Measurements from ENCODE around the gene ERC1.
"Not testable (repeated sequence)": the region's sequence is repeated elsewhere in the genome, so short reads cannot be mapped to it uniquely, and the experiment has no call there.

The ERC1 gene

DNA sequence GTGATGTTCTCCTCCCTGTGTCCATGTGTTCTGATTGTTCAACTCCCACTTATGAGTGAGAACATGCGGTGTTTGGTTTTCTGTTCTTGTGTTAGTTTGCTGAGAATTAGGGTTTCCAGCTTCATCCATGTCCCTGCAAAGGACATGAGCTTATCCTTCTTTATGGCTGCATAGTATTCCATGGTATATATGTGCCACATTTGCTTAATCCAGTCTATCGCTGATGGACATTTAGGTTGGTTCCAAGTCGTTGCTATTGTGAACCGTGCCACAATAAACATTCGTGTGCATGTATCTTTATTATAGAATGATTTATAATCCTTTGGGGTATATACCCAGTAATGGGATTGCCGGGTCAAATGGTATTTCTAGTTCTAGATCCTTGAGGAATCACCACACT is 264.1 kb downstream of the ERC1 start:
- DNase-seq = not testable (repeated sequence)

DNA sequence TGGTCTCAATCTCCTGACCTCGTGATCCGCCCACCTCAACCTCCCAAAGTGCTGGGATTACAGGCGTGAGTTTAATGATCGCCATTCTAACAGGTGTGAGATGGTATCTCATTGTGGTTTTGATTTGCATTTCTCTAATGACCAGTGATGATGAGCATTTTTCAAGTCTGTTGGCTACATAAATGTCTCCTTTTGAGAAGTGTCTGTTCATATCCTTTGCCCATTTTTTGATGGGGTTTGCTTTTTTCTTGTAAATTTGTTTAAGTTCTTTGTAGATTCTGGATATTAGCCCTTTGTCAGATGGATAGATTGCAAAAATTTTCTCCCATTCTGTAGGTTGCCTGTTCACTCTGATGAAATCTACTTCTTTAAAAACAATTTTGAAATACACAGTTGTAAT is 264.8 kb downstream of the ERC1 start:
- DNase-seq = not testable (repeated sequence)

- DNase-seq = no peak
Observed at GRCh38 chr12:1256285-1256684, 265.3 kb downstream of the ERC1 start.

DNA sequence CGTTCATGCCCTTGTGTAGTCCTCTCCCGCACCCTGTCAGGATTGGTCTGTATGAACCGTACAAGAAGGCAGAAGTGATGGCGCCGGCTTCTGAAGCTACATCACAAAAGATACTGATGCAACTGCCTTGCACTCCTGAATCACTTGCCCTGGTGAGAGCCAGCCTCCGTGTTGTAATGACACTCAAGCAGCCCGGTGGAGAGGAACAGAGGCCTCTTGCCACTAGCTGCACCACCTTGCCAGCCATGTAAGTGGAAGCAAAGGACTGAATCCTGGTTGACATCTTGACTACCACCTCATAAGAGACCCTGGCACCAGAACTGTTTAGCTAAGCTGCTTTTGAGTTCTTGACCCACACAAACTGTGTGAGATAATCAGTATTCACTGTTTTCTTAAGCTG is 266.0 kb downstream of the ERC1 start:
- DNase-seq = no peak

GRCh38 chr12:1262011-1262410 is 271.0 kb downstream of the ERC1 start:
- no peak for DNase-seq

DNA sequence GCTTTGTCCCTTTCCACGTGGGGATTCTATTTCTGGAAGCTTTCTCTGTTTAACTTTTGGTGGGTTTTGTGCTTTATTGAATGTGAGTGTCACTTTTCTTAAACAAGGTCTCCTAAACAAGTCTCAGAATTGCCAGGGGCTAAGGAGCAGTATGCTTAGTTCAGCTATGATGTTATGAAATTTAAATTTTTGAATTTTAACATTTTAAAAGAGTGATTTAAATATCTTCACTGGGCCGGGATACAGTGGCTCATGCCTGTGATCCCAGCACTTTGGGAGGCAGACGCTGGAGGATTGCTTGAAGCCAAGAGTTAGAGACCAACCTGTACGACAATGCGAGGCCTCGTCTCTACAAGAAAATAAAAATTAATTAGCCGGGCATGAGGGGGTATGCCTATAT is 276.2 kb downstream of the ERC1 start:
- no peak for DNase-seq

DNA sequence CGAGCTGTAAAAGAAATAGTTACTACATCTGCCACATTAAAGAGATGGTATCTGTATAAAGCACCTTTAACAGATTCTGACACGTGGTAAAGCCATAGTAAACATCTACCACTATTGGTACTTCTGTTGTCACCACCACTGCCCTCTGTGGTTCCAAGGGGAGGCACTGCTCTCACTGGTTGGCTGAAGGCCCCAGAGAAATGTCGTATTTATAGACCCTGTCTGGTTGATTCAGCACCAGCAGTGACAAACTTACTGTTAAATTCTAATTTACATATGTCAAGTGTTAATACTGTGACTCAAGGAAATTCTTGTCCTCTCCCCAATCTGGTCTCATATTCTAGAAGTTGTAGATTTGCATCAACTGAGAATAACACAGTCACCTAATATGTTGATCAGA is 281.1 kb downstream of the ERC1 start:
- no peak for DNase-seq

- DNase-seq = no peak
Observed at GRCh38 chr12:1273051-1273450, 282.0 kb downstream of the ERC1 start.

- no peak for DNase-seq
Observed at GRCh38 chr12:1277905-1278304, 286.9 kb downstream of the ERC1 start.

DNA sequence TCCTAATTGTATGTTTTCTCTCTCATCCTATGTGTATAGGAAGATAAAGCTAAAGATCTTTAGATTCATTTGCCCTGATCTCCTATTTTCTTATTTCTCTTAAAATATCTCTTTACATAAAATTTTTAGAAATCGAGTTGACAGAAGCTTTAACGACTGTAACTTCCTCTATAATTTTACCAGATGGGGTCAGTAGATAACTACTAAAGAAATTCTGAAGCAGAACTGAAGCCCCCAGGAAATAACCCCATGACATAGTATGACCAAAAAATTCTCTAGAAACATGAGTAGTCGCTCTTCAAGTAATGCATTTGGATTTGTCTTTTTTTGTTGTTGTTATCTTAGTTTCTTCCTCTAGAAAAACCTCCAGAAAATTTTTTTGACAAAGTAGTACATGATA is 288.0 kb downstream of the ERC1 start:
- no peak for DNase-seq

DNA sequence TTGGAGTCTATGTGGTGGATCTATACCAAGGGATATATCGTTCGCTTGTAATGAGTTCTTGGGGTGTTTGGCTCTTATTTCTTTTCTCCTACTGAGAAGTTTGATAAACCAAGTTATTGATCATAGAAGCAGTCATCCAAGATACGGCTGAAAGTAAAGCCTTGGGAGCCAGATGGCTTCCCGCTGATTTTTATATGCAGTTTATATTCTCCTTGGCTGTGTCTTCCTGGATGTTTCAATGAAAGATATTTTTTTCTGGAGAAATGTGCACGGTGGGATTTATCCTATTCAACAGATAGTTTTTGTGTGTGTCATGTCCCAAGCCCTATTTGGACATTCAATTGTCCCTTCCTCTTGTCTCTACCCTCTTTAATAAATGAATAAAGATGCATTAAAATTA is 289.0 kb downstream of the ERC1 start:
- no peak for DNase-seq

GRCh38 chr12:1281683-1282366 is 290.8 kb downstream of the ERC1 start:
- DNase-seq = no peak

GRCh38 chr12:1282670-1283315 is 291.8 kb downstream of the ERC1 start:
- no peak for DNase-seq

- no peak for DNase-seq
Observed at GRCh38 chr12:1283316-1283715, 292.3 kb downstream of the ERC1 start.

DNA sequence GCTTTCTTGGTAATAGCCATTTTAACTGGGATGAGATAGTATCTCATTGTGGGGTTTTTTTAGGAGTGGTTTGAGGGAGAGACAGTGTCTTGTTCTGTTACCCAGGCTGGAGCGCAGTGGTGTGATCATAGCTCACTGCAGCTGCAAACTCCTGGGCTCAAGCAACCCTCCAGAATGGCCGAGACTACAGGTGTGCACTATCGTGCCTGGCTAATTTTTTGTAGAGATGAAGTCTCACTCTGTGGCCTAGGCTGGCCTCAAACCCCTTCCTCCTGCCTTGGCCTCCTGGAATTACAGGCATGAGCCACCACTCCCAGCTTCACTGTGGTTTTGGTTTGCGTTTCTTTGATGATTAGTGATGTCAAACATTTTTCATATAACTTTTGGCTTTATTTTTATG is 293.6 kb downstream of the ERC1 start:
- DNase-seq = no peak

- DNase-seq = no peak
Observed at GRCh38 chr12:1287446-1287975, 296.5 kb downstream of the ERC1 start.

DNA sequence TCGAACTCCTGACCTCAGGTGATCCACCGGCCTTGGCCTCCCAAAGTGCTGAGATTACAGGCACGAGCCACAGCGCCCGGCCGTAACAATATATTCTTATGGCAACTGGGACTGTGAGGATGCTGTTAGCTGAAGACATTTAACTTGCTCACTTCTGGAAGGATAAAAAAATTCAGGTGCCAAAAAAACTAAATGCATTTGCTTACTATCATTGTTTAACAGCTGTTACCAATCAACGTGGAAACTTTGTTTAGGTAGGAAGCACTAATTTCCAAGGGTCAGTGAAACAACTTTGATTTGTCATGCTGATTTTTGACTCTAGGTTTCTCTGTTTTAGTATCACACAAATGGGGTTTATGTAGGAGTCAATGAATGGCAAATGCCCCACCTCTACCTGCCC is 297.3 kb downstream of the ERC1 start:
- no peak for DNase-seq

DNA sequence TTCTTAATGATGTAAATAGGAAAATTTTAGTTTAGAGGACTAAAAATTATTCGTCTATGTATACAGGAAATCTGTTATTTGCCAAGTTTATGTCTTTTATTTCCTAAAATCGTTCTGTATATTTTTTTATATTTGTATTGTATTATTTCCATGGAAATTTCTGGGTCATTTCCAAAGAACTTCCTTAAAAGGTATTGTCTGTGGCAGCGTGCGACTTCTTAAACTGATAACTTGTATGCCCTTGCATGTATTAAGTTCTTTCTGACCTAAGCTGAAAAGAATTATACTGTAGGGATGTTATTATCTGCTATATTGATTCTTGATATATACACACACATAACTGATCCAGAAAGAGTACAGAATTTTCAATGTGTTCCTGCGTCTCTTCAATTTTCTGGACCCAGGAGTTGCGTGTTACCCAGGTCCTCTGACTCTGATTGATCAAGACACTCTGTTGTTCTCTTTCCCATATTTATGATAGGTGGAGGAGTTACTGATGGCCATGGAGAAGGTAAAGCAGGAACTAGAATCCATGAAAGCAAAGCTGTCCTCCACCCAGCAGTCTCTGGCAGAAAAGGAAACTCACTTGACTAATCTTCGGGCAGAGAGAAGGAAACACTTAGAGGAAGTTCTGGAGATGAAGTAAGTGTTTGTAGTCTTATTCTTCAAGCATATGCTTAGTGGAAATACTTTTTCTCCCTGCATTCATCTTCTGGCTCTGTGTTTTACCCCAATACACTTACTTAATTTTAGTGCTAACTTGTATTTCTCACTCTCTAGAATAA is 298.5 kb downstream of the ERC1 start:
- no peak for DNase-seq

GRCh38 chr12:1290716-1291115 is 299.7 kb downstream of the ERC1 start:
- no peak for DNase-seq

GRCh38 chr12:1291601-1292332 is 300.7 kb downstream of the ERC1 start:
- no peak for DNase-seq

- no peak for DNase-seq
Observed at GRCh38 chr12:1293901-1294300, 302.9 kb downstream of the ERC1 start.

DNA sequence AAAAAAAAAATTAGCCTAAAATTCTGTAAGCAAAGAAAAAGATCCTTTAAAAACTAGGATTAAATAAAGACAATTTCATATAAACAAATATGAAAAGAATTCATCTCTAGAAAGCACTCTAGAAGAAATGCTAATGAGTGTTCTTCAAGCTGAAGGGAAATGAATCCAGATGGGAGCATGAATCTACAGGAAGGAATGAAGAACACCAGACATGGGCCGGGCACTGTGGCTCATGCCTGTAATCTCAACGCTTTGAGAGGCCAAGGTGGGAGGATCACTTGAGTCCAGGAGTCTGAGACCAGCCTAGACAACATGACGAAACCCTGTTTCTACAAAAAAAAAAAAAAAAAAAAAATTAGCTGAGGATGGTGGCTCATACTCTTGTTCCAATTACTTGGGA is 306.2 kb downstream of the ERC1 start:
- no peak for DNase-seq

GRCh38 chr12:1297639-1298175 is 306.7 kb downstream of the ERC1 start:
- no peak for DNase-seq

Data from NCI-H1105 (cell line).